Rectal smooth muscle tissue (tissue), 1 donor: ENCODE measurements around the gene SVEP1.
"Not testable (repeated sequence)": the region's sequence is repeated elsewhere in the genome, so short reads cannot be mapped to it uniquely, and the experiment has no call there.

Experiments used
- H3K27ac ChIP-seq: one replicate; pipeline ENCODE4 v1.7.0; 2013; ENCODE audit warnings: low read depth, low read length, inconsistent platforms
- H3K27me3 ChIP-seq: one replicate; pipeline ENCODE4 v1.7.0; 2013; ENCODE audit warnings: low read length; ENCODE audit not compliant: control insufficient read depth, insufficient read depth
- H3K36me3 ChIP-seq: one replicate; pipeline ENCODE4 v1.7.0; 2013; ENCODE audit warnings: low read length; ENCODE audit not compliant: control insufficient read depth, insufficient read depth
- H3K4me1 ChIP-seq: one replicate; pipeline ENCODE4 v1.7.0; 2013; ENCODE audit warnings: low read length; ENCODE audit not compliant: control insufficient read depth, insufficient read depth
- H3K4me3 ChIP-seq: one replicate; pipeline ENCODE4 v1.7.0; 2013; ENCODE audit warnings: low read length
- H3K9ac ChIP-seq: one replicate; pipeline ENCODE4 v1.7.0; 2013; ENCODE audit warnings: low read length

The SVEP1 gene

DNA sequence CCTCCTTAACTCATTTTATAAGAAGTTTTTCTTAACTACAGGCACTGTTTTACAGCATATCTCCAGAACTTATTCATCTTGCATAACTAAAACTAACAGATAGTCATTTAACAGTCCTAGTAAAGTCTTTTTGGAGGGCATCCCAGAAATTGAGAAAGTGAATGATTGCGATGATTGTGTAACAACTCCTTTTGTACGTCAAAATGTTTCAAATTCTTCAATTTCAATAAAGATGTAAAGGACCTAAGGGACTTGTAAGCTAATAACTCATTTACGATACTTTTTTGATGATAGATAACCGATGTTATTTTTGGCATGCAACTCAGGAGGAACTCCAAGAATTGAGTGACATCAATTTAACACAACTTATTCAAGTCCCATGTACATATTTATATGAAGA, 42.7 kb downstream of the SVEP1 start:
- no peak overlapping the region for H3K27ac ChIP-seq
- no peaks in the 10 kb centered on the region for H3K27me3 ChIP-seq
- H3K4me1 ChIP-seq: peaks cover 4% of the 10 kb centered on the region
- H3K9ac ChIP-seq: no peak overlapping the region
- H3K36me3 ChIP-seq: no peaks in the 10 kb centered on the region
- H3K4me3 ChIP-seq: no peak overlapping the region

DNA sequence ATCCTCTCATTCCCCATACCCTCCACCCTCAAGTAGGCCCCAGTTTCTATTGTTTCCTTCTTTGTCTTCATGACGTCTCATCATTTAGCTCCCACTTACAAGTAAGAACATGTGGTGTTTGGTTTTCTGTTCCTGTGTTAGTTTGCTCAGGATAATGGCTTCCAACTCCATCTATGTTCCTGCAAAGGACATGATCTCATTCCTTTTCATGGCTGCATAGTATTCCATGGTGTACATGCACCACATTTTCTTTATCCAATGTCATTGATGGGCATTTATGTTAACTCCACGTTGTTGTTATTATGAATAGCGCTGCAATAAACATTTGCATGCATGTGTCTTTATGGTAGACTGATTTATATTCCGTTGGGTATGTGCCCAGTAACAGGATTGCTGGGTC, 45.4 kb downstream of the SVEP1 start:
- H3K4me1 ChIP-seq, H3K4me3 ChIP-seq, H3K36me3 ChIP-seq, H3K27me3 ChIP-seq, H3K27ac ChIP-seq, H3K9ac ChIP-seq: not testable (repeated sequence)

DNA sequence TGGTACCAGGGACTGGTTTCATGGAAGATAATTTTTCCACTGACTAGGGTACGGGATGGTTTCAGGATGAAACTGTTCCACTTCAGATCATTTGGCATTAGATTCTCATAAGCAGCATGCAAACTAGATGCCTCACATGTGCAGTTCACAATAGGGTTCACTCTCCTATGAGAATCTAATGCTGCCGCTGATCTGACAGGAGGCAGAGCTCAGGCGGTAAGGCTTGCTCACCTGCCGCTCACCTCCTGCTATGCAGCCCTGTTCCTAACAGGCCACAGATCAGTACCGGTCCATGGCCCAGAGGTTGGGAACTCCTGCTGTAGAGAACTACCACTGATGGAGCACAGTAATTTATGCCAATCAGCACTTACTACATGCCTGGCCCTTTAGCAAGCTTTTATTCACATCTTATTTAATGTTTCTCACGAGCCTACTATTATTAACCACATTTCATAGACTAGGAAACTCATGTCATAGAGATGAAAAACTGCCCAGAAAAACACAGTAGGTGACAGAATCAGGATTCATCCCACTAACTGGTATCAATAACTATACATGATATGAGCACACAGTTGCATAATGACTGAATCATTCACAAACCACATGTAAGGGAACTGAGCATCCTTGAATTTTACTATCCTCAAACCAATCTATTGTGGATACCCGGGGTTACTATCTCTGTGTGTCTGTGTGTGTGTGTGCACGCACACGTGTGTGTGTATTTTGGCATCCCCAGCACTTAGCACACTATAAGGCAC, 46.5 kb downstream of the SVEP1 start:
- Histone ChIP-seq H3K4me3 (no peak overlapping the region), H3K27ac (no peak overlapping the region), H3K36me3 (no peaks in the 10 kb centered on the region), H3K27me3 (no peaks in the 10 kb centered on the region), H3K9ac (no peak overlapping the region), H3K4me1 (peaks cover 4% of the 10 kb centered on the region)

DNA sequence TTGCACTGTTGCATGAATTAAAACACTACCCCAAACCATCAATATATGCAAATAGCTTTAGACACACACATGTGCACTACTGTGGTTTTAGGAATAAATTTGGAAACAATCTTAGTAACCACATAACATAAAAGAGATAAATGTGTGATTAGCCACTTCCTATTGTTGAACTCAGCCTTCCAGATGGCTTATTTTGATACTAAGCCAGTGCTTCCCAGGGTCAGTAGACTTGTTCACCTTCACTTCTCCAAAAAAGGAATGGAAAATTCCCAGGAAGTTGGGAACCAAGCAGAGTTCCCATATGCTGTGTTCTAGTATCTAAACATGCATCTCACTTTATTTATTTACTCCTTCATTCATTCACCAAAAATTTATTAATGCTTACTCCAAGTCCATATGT, 47.8 kb downstream of the SVEP1 start:
- Histone ChIP-seq H3K4me1 (peaks cover 2% of the 10 kb centered on the region), H3K9ac (no peak overlapping the region), H3K36me3 (no peaks in the 10 kb centered on the region), H3K27me3 (no peaks in the 10 kb centered on the region), H3K4me3 (no peak overlapping the region), H3K27ac (no peak overlapping the region)

DNA sequence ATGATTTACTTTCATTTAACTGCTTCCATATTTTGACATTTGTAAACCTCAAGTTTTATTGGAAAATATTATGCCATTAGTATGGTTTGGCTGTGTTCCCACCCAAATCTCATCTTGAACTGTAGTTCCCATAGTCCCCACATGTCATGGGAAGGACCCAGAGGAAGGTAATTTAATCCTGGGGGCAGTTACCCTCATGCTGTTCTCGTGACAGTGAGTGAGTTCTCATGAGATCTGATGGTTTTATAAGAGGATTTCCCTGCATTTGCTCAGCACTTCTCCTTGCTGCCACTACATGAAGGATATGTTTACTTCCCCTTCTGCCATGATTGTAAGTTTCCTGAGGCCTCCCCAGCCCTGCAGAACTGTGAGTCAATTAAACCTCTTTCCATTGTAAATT, 48.3 kb downstream of the SVEP1 start:
- H3K4me1 ChIP-seq, H3K9ac ChIP-seq, H3K4me3 ChIP-seq, H3K27me3 ChIP-seq, H3K36me3 ChIP-seq, H3K27ac ChIP-seq: not testable (repeated sequence)

DNA sequence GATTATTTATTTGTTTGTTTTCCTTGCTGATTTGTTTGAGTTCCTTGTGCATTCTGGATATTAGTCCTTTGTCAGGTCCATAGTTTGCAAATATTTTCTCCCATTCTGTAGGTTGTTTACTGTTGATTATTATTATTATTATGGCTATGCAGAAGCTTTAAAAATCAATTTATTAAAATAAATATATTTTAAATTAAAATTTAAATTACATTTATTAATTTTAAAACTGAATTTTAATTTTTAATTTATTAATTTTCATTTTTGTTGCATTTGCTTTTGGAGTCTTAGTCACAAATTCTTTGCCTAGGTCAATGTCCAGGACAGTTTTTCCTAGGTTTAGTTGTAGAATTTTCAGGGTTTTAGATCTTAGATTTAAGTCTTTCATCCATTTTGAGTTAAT, 50.9 kb downstream of the SVEP1 start:
- no peak overlapping the region for H3K9ac ChIP-seq

DNA sequence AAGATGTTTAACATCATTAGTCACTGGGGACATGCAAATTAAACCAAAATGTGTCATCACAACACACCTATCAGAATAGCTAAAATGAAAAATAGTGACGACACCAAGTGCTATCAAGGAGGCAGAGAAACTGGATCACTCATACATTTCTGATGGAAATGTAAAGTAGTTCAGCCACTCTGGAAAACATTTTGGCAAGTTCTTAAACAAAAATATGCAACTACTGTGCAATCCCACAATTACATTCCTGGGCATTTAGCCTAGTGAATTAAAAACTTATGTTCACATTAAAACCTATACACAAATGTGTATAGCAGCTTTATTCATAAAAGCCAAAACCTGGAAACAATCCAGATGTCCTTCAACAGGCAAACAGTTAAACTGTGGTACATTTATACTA, 53.1 kb downstream of the SVEP1 start:
- H3K27me3 ChIP-seq: no peaks in the 10 kb centered on the region
- no peaks in the 10 kb centered on the region for H3K4me1 ChIP-seq
- no peak overlapping the region for H3K9ac ChIP-seq
- no peak overlapping the region for H3K27ac ChIP-seq
- H3K36me3 ChIP-seq: no peaks in the 10 kb centered on the region
- no peak overlapping the region for H3K4me3 ChIP-seq

More for the DNA sequence above, 50.9 kb downstream of the SVEP1 start:
- H3K36me3 ChIP-seq: no peaks in the 10 kb centered on the region
- H3K27me3 ChIP-seq: no peaks in the 10 kb centered on the region
- H3K4me3 ChIP-seq: no peak overlapping the region
- no peaks in the 10 kb centered on the region for H3K4me1 ChIP-seq
- no peak overlapping the region for H3K27ac ChIP-seq

DNA sequence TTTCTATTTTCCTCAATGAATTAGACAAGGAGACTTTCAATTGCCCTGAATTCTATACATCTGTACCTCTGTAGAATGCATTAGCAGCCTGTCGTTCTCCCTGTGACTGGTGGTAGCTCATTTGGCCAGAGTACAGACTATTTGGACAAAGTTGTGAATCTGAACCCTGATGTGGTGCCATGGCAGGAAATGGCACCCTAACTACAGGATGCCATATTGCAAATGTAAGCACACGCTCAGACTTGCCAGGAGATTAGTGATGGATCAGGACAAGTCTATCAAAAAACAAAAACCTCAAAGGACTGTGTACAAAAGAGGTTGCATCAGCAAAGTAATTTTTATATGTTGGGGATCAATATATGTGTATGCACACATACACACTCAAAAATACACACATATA, 58.3 kb downstream of the SVEP1 start:
- Histone ChIP-seq H3K4me1 (no peaks in the 10 kb centered on the region), H3K36me3 (no peaks in the 10 kb centered on the region), H3K9ac (no peak overlapping the region), H3K27ac (no peak overlapping the region), H3K27me3 (no peaks in the 10 kb centered on the region), H3K4me3 (no peak overlapping the region)

DNA sequence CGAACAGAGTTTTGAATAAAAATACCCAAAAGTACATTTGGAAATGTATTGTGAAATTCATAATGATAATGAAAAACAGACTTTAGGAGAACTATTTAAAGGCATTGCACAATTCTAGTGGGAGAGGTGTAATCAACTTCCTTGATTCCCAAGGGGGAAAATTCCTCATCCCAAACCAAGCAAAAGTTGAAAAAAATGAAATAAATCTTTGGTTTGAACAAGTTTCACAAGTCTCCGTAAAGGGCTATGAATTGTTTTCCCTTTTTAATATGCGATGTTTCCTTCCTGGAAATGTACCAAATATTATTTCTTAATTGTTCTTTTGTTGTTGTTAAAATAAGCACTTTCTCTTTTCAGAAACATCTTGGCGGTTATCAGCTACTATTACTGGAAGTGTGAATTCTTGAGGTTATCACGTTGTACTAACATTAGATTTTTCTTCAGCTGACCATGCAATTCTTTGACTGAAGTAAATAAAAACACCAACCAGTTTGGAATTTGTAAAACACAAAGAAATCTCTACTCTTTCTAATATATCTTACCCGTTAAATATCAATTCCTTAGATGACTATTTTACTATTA, 59.3 kb downstream of the SVEP1 start:
- Histone ChIP-seq H3K4me1 (no peaks in the 10 kb centered on the region), H3K9ac (no peak overlapping the region), H3K4me3 (no peak overlapping the region), H3K27ac (no peak overlapping the region), H3K36me3 (no peaks in the 10 kb centered on the region), H3K27me3 (no peaks in the 10 kb centered on the region)

DNA sequence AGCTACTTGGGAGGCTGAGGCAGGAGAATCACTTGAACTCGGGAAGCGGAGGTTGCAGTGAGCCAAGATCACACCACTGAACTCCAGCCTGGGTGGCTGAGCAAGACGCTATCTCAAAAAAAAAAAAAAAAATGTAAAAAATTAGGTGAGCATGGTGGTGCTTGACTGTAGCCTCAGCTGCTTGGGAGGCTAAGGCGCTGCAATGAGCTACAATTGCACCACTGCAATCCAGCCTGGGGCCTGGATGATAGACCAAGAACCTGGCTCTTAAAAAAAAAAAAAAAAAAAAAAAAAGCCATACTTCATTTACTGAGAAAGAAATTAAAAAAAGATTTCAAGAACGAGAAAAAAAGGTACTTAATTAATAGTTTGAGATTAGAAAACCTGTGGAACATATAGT, 62.1 kb downstream of the SVEP1 start:
- Histone ChIP-seq H3K9ac (no peak overlapping the region), H3K36me3 (no peaks in the 10 kb centered on the region), H3K4me3 (no peak overlapping the region), H3K27ac (no peak overlapping the region), H3K4me1 (no peaks in the 10 kb centered on the region), H3K27me3 (no peaks in the 10 kb centered on the region)

DNA sequence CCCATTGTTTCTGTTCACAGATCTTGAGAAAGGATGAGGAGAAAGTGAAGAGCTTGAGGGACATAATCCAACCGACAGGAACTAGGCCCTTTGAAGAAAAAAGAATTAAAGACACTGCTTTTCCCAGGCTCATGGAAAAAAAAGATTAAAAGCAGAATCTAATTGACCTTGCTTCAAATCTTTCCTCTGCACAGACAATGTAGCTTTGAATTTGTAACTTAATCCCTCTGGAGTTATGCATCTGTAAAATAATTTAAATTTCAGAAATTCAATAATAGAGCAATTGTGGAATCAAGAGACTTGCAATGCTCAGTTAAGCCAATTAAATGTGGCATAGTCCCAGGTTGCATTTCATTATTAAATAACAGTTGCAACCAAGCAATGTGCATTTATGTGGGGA, 64.6 kb downstream of the SVEP1 start:
- no peaks in the 10 kb centered on the region for H3K36me3 ChIP-seq
- H3K27me3 ChIP-seq: no peaks in the 10 kb centered on the region
- no peak overlapping the region for H3K9ac ChIP-seq
- H3K4me1 ChIP-seq: no peaks in the 10 kb centered on the region
- H3K27ac ChIP-seq: no peak overlapping the region
- no peak overlapping the region for H3K4me3 ChIP-seq

DNA sequence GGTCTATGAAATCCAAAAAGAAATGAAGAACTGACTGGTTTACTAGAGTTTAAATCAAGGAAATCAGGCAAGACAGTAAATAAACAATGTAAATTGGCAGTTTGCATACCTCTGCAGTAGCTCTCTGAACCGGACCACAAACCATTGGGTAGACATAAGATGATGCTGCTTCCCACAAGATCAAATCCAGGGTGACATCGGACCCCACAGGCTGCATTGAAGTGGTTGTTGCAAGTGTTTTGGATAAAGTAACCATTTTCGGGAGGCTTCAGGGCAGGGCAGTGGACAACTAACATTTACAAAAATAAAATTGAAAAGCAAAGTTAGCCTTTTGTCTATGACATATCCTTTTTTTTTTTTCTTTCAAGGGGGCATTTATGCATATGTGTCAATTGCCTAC, 66.7 kb downstream of the SVEP1 start:
- Histone ChIP-seq H3K36me3 (no peaks in the 10 kb centered on the region), H3K27me3 (no peaks in the 10 kb centered on the region), H3K9ac (no peak overlapping the region), H3K27ac (no peak overlapping the region), H3K4me3 (no peak overlapping the region), H3K4me1 (no peaks in the 10 kb centered on the region)

DNA sequence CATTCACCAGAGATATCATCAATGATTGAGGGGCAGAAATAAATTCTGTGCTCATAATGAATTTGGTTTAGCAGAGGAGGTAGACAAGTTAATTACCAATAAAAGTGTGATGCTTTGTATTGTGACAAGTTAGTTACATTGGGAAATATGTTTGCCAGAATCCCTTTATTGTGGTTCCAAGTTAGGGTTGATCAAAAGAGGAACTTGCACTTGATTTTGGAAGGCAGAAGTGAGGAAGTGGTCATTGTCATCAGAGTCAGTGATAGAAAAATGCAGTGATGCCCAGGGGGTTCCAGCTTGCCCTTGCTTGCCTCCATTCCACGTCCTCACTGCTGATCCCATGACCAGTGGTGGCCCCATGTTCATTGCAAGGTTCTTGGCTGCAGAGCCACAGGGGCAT, 69.7 kb downstream of the SVEP1 start:
- no peak overlapping the region for H3K9ac ChIP-seq
- H3K27me3 ChIP-seq: no peaks in the 10 kb centered on the region
- no peak overlapping the region for H3K4me3 ChIP-seq
- H3K4me1 ChIP-seq: no peaks in the 10 kb centered on the region
- no peak overlapping the region for H3K27ac ChIP-seq
- no peaks in the 10 kb centered on the region for H3K36me3 ChIP-seq
